Kidney (tissue), 14 donors: Measurements from ENCODE around the gene TFB2M. TPM values are rescaled to one million over a fixed set of nuclear protein-coding genes. Genes with fewer than 3 reads are reported as not detected.

Source experiments
- DNase-seq, 5 donors: peaks; one replicate each; pipeline ENCODE4 v3.0.0-alpha.2; 2013 to 2020
- FAIRE-seq: peaks from 2 replicates; lab custom pipeline; 2012; peaks lifted over from hg19 to GRCh38; lab: Jason Lieb, UNC
- H3K27ac ChIP-seq, 2 donors: one replicate each; pipeline ENCODE4 v1.7.0; 2013; ENCODE audit warnings: low read depth in 2 of 2, low read length in 2 of 2, inconsistent platforms in 1 of 2
- H3K27me3 ChIP-seq: one replicate; pipeline ENCODE4 v1.7.1; 2013; ENCODE audit warnings: low read length, inconsistent platforms; ENCODE audit not compliant: control insufficient read depth, insufficient read depth
- H3K36me3 ChIP-seq, 3 donors: one replicate each; pipeline versions ENCODE4 v1.7.0 to v1.7.1; 2013; ENCODE audit warnings: low read length in 3 of 3, control low read depth in 1 of 3, inconsistent platforms in 1 of 3; ENCODE audit not compliant: insufficient read depth in 3 of 3, control insufficient read depth in 2 of 3
- H3K4me1 ChIP-seq, 3 donors: one replicate each; pipeline versions ENCODE4 v1.7.0 to v1.7.1; 2013; ENCODE audit warnings: low read length in 3 of 3, inconsistent platforms in 1 of 3, low read depth in 1 of 3; ENCODE audit not compliant: control insufficient read depth in 2 of 3, insufficient read depth in 2 of 3
- H3K4me3 ChIP-seq, 3 donors: one replicate each; pipeline versions ENCODE4 v1.7.0 to v1.8.1; 2013; ENCODE audit warnings: low read length in 3 of 3, control low read depth in 1 of 3, inconsistent platforms in 1 of 3
- H3K9ac ChIP-seq, 3 donors: one replicate each; pipeline versions ENCODE4 v1.7.0 to v1.7.1; 2013; ENCODE audit warnings: low read length in 3 of 3, control low read depth in 1 of 3, inconsistent platforms in 1 of 3
- H3K9me3 ChIP-seq, 3 donors: one replicate each; pipeline versions ENCODE4 v1.7.0 to v1.7.1; 2013; ENCODE audit warnings: low read length in 3 of 3, control low read depth in 1 of 3, inconsistent platforms in 1 of 3; ENCODE audit not compliant: control insufficient read depth in 2 of 3, insufficient read depth in 1 of 3
- intact Hi-C: fragments of 100-400 bp; cut with DNase I; formaldehyde crosslinking; loops from one replicate; pipeline ENCODE4 v1.11.1; 2022
- polyA plus RNA-seq: library from polyadenylated mRNA; stranded (reverse); fragments of 350-450 nt; fragmentation: Illumina TruSeq; extraction: RNeasy Lipid Tissue Mini Kit (QIAGEN cat#74804); gene quantifications from one replicate; pipeline ENCODE4 v1.2.3, GENCODE V29; 2014; ENCODE audit warnings: low read depth, low replicate concordance; ENCODE audit not compliant: insufficient read depth
- total RNA-seq: library from RNA; stranded (reverse); fragmentation: NEBNext Ultra II Directional; extraction: Animal tissue kit (Norgen Biotek cat#: 25700); gene quantifications from one replicate; pipeline ENCODE4 v1.2.1, GENCODE V29; 2021
- TF ChIP-seq, protein P1 (sequence below): IDR thresholded peaks from 3 replicates; pipeline ENCODE4 v1.5.1; 2012; ENCODE audit warnings: mild to moderate bottlenecking, moderate library complexity, borderline replicate concordance; ENCODE audit not compliant: insufficient read depth; ENCODE audit errors: extremely low read depth
- donor health status: control.
- donor health status: control.
- donor health status: control.
- donor health status: control.
- donor health status: control.
- donor health status: DM: yes; HTN: yes; CAD: no.
- donor health status: Normal renal cell carcinoma (clear cell type).

The TFB2M gene
- total and polyA plus RNA-seq, 2 donors from 2014 or later = 10.8 to 14.7 TPM

- Histone ChIP-seq H3K27ac (no peak overlapping the region), H3K4me1 (no peaks in the 10 kb centered on the region), H3K4me3 (no peak overlapping the region), H3K9me3 (peaks cover 0 to 19% (median 5%) of the 10 kb centered on the region in 3 donors), H3K27me3 (no peaks in the 10 kb centered on the region), H3K36me3 (no peaks in the 10 kb centered on the region), H3K9ac (no peak overlapping the region)
- FAIRE-seq = no peak
- DNase-seq = no peak
- intact Hi-C loops = no loop called here
- TF ChIP-seq, protein P1, sequence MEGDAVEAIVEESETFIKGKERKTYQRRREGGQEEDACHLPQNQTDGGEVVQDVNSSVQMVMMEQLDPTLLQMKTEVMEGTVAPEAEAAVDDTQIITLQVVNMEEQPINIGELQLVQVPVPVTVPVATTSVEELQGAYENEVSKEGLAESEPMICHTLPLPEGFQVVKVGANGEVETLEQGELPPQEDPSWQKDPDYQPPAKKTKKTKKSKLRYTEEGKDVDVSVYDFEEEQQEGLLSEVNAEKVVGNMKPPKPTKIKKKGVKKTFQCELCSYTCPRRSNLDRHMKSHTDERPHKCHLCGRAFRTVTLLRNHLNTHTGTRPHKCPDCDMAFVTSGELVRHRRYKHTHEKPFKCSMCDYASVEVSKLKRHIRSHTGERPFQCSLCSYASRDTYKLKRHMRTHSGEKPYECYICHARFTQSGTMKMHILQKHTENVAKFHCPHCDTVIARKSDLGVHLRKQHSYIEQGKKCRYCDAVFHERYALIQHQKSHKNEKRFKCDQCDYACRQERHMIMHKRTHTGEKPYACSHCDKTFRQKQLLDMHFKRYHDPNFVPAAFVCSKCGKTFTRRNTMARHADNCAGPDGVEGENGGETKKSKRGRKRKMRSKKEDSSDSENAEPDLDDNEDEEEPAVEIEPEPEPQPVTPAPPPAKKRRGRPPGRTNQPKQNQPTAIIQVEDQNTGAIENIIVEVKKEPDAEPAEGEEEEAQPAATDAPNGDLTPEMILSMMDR = no peak
Measured at GRCh38 chr1:246516126-246516525, 49.9 kb downstream of the TFB2M start.

DNA sequence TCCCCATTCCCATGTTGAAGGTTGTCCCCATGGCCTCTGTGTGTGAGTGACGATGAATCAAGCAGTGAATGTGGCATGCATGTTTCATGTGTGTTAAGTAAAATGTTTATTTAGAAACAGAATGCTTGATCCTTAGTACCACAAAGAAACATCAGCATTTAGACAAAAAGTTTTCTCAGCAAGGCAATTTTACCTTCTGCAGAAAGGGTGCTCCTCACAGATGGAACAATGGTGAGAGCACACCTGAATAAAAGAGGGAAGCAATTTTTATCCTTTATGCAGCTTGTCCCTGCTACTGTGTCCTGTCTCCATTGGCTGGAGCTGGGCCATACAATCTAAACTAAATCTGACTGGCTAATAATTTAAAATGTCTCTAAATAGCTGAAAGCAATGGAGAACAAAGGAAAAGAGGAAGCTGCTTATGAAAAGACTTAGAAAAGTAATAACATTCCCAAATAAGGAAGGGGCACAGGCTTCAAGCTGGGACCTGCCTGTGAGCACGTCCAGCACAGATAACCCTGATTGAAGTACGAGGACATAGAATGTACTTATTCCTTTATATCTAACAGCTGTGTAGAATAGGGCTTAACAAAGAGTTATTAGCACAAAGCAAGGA lies 50.6 kb downstream of the TFB2M start:
- FAIRE-seq (no peak), DNase-seq (no peak)
- Histone ChIP-seq H3K27ac (no peak overlapping the region), H3K27me3 (no peaks in the 10 kb centered on the region), H3K4me3 (no peak overlapping the region), H3K9me3 (peaks cover 0 to 19% (median 5%) of the 10 kb centered on the region in 3 donors), H3K4me1 (no peaks in the 10 kb centered on the region), H3K36me3 (no peaks in the 10 kb centered on the region), H3K9ac (no peak overlapping the region)
- intact Hi-C loops = no loop called here
- TF ChIP-seq, protein P1 = no peak

DNA sequence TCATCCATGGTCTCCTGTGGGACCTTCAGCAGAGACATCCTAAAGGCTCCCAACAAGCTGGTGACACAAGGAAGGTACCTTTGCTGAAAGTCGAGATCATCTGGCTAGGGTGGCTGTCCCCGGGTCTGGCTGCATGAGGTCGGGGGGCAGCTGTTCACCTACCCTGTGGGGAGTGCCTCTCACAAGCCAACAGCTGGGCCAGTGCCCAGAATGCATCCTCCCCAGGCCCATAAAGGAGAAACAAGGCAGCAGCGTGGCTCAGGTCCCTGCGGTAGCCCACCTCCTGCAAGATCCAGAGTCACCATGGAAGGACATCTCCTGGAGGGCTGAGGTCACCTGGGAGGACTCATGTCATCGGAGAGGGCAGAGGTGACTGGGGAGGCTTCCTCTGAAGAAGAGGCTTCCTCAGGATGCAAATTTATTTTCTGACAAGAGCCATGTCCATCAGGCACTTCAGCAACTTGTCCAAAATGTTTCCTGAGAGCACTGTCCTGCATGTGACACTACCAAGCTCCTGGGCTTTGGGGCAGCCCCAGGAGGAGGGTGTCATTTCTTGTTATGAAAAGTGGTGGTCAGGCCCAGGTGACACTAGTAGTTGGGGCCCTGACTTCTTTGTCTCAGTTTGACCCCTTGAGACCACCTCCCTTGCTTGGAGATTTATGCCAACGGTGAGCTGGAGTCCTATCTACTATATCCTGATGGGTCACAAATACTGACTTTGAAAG lies 52.3 kb downstream of the TFB2M start:
- Histone ChIP-seq H3K4me3 (no peak overlapping the region), H3K9me3 (peaks cover 0 to 19% (median 5%) of the 10 kb centered on the region in 3 donors), H3K9ac (no peak overlapping the region), H3K4me1 (no peaks in the 10 kb centered on the region), H3K27ac (no peak overlapping the region), H3K36me3 (no peaks in the 10 kb centered on the region), H3K27me3 (no peaks in the 10 kb centered on the region)
- no peak for FAIRE-seq
- intact Hi-C loops = no loop called here
- DNase-seq = no peak
- TF ChIP-seq, protein P1 = no peak
